Activated CD4-positive, CD25-positive, alpha-beta regulatory T cell treated with anti-CD3 and anti-CD28 coated beads, Interleukin-2, amount 50 U/mL, for 16 hours (primary cell): ENCODE data around the gene NLRP6.
A peak's percentile ranks its signal among the peaks of the same experiment; 100 is the strongest.
"Not testable (repeated sequence)": the region's sequence is repeated elsewhere in the genome, so short reads cannot be mapped to it uniquely, and the experiment has no call there.

Experiments used
- DNase-seq: peaks from one replicate; pipeline ENCODE4 v3.0.0-alpha.2; 2020; ENCODE audit warnings: low read depth, low spot score

Gene NLRP6

GRCh38 chr11:278001-278951, at the start of gene NLRP6:
Gene NLRP6, plus strand, starts transcription at chr11:278407. Its CDS starts 163 bp downstream, at chr11:278570.
- DNase-seq: no peak

GRCh38 chr11:230431-230830, 47.8 kb upstream of the NLRP6 start:
- no peak for DNase-seq

- no peak for DNase-seq
Measured at GRCh38 chr11:232783-233565, 45.2 kb upstream of the NLRP6 start.

GRCh38 chr11:235180-235579, 43.0 kb upstream of the NLRP6 start:
- no peak for DNase-seq

GRCh38 chr11:235609-235996, 42.6 kb upstream of the NLRP6 start:
- peak; percentile 47 for DNase-seq

GRCh38 chr11:235997-236773, 42.0 kb upstream of the NLRP6 start, which contains the start of gene SIRT3:
Gene SIRT3, minus strand, starts transcription at chr11:236342. Its CDS starts 14 bp downstream, at chr11:236328.
- DNase-seq: peak; percentile 74

- DNase-seq: peak; percentile 73
Measured at GRCh38 chr11:236774-237767, 41.1 kb upstream of the NLRP6 start, which contains the start of gene PSMD13. Gene PSMD13, plus strand, starts transcription at chr11:236976. Its CDS starts 74 bp downstream, at chr11:237050.

GRCh38 chr11:238346-238745, 39.9 kb upstream of the NLRP6 start:
- DNase-seq: not testable (repeated sequence)

- DNase-seq: no peak
Measured at GRCh38 chr11:240315-240714, 37.9 kb upstream of the NLRP6 start.

GRCh38 chr11:241634-242033, 36.6 kb upstream of the NLRP6 start:
- no peak for DNase-seq

GRCh38 chr11:244376-244775, 33.8 kb upstream of the NLRP6 start:
- DNase-seq: no peak

- no peak for DNase-seq
Measured at GRCh38 chr11:249062-249461, 29.1 kb upstream of the NLRP6 start.

- DNase-seq: no peak
Measured at GRCh38 chr11:250274-250673, 27.9 kb upstream of the NLRP6 start.

GRCh38 chr11:250740-251299, 27.4 kb upstream of the NLRP6 start:
- peak; percentile 55 for DNase-seq

- no peak for DNase-seq
Measured at GRCh38 chr11:251550-251949, 26.7 kb upstream of the NLRP6 start.

- DNase-seq: no peak
Measured at GRCh38 chr11:252666-253065, 25.5 kb upstream of the NLRP6 start.

- no peak for DNase-seq
Measured at GRCh38 chr11:253160-253885, 24.9 kb upstream of the NLRP6 start.

GRCh38 chr11:253886-254270, 24.3 kb upstream of the NLRP6 start:
- DNase-seq: no peak

GRCh38 chr11:255176-255575, 23.0 kb upstream of the NLRP6 start:
- no peak for DNase-seq
